Germinal center (tissue), 1 donor: Measurements from ENCODE around the gene TMC2.
"Not testable (repeated sequence)": the region's sequence is repeated elsewhere in the genome, so short reads cannot be mapped to it uniquely, and the experiment has no call there.

Experiments used
- DNase-seq: peaks from one replicate; pipeline ENCODE4 v3.0.0; 2012; ENCODE audit warnings: mixed read lengths, low spot score

Gene TMC2

DNA sequence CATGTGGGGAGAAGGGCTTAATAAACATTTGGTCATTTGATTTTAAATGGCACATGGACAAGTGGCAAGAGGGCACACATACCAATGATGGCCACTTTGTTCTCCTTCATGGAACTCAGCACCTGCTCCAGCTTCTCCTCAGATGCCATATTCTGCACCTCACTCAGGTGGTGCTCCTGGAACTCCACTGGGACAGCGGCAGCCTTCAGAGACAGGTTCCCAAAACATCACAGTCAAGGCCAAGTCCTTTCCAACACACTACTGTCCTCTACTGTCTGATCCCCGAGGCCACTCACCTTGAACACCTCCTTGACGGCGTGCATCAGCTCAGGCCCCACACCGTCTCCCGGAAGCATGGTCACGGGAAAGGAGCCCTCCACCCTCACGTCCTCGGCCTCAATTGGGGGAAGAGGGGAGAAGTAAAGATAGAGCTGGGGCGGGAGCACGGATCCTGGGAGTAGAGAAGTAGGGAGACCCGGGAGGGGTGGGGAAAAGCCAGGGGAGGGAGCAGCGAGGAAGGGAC, 127.1 kb downstream of the TMC2 start:
- no peak for DNase-seq

DNA sequence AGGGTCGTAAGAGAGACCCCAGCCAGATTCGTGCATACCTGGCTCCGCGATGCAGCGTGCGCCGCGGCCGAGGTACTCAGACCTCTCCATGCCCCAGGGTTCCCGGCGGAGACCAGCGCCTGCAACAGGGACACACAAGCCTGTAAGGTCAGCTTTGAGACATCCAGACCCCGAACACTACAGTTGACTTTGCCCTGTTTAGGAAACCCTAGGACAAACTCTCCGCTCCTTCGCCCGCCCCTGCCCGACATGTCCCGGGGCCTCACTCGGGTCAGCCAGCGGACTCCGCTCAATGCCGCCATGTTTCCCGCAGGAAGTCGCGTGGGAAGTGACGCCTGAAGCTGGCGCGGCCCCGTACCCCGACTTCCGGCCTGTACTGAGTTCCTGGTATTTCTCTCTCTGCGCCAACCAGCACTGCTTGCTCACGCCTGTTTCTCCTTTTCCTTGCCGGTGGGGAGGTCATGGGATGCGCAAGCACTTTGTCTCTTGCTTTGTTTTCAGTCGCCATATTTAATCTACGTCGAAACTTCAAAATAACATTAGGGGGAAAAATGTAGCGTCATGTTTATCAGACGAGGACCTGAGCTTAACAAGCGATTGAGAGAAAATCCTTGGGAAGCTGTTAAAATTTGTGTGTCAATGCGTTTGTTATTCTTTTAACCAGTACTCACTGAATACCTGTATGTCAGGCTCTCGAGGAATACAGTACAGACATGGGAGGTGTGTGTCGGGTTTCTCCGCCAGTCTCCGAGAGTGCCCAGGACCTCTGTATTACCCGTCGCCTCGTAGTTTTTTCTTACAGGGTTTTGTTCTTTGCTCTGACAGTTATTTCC, 127.7 kb downstream of the TMC2 start, which contains the start of gene IDH3B:
Gene IDH3B, minus strand, starts transcription at position 330 of the 833 bp plus-strand sequence. Its CDS starts 28 bp downstream, at position 302.
- peak; percentile 88 for DNase-seq

DNA sequence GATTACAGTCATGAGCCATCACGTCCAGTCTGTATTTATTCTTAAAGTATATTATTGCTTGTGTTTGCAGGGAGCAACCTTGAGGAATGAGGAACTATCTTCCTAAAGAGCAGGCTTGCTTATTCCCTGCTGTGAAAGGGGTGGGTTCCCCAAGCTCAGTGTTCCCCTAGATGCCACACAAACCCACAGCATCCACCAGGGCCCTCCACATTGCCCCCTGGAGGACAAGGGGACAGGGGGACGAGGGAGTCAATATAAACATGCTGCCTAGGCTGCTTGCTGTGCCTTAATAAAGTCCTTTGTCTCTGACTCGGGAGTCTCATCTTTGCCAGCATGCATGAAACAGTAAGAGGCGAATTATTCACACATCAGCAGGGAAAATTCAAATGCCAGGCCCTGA, 135.6 kb downstream of the TMC2 start:
- no peak for DNase-seq

DNA sequence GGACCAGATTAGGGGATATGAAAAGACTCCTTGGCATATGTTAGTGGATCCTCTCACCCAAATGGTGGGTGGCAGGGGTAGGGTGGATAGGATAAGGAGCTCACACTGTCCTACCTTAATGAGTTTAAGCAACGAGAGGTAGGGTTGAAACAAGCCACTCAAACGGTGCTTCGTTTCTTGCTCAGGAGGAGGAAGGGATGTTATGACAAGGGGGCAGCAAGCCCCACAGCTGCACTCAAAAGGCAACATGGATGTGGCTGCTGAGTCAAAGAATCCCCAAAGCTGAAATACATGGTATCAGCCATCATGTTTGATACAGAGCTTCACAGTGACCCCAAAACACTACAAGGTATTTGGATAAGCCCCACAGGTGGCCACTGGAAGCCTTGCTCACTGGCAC, 136.1 kb downstream of the TMC2 start:
- no peak for DNase-seq

DNA sequence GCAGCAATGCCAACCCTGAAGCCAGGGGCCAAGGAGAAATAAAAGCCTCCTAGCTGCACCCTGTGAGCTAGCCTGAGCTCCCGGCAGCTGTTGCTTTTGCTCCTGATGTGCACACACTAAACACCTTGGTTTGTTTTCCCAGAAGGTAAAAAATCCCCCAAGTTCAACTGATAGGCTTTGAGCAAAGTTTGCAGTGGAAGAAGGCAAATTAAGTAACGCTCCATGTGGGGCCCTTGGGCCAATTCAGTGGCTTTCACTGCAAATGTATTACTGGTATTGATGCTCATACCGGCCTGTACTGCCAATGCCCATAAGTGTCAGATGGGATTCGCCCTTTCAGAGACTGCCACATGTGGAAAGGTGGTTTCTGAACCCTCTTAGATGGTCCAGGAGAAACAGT, 137.1 kb downstream of the TMC2 start:
- DNase-seq, result no peak

DNA sequence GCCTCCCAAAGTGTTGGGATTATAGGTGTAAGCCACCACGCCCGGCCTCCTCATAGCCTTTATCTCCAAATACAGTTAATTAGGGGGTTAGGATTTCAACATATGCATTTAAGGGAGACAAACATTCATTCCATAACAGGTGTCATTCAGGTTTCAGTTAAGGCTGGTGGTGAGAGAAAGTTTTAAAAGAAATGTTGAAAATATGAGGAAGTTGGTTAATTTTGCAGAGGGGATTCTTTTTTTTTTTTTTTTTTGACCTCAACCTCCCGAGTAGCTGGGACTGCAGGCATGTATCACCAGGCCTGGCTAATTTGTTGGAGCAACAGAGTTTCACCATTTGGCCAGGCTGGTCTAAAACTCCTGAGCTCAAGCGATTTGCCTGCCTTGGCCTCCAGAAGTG, 143.7 kb downstream of the TMC2 start:
- DNase-seq, result no peak

DNA sequence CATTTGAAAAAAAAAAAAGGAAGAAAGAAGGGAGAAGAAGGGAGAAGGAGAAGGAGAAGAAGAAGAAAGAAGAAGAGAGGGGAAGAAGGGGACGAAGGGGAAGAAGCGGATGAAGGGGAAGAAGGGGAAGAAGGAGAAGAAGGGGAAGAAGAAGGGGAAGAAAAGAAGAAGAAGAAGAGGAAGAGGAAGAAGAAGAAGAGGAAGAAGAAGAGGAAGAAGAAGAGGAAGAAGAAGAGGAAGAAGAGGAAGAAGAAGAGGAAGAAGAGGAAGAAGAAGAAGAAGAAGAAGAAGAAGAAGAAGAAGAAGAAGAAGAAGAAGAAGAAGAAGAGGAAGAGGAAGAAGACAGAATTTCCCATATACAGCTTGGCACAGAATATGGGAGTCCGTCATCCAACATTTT, 145.7 kb downstream of the TMC2 start:
- DNase-seq, result not testable (repeated sequence)

DNA sequence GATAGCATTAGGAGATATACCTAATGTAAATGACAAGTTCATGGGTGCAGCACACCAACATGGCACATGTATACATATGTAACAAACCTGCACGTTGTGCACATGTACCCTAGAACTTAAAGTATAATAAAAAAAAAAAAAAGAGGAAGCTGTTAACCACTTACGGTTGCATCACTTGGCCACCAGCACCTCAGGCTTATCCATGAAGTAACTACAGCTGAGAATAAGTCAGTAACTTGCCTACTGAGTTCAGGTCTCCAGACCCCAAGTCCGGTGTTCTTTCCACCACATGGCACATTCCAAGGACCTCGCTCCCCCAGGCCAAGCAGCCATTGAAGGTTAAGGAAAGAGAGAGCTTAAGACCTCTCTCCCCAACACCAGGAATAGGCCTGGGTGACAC, 148.4 kb downstream of the TMC2 start:
- DNase-seq, result not testable (repeated sequence)

DNA sequence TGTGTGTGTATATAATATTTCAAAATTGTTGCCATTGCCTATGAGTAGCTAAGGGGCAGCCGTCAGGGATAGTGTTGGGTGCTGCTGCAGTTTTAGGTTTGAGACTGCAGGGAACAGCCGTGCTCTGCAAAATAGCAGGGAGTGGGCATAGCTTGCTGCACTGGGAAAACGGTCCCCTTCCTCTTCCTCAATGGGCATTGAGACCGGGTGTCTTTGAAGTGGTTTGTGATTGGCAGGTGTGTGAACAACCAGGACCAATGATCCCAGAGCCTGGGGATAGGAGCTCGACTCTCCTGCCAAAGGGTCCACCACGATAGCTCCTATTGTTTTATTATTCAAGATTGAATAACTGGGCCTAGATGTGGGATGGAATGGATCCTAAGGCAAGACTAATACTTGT, 151.1 kb downstream of the TMC2 start:
- DNase-seq, result no peak

DNA sequence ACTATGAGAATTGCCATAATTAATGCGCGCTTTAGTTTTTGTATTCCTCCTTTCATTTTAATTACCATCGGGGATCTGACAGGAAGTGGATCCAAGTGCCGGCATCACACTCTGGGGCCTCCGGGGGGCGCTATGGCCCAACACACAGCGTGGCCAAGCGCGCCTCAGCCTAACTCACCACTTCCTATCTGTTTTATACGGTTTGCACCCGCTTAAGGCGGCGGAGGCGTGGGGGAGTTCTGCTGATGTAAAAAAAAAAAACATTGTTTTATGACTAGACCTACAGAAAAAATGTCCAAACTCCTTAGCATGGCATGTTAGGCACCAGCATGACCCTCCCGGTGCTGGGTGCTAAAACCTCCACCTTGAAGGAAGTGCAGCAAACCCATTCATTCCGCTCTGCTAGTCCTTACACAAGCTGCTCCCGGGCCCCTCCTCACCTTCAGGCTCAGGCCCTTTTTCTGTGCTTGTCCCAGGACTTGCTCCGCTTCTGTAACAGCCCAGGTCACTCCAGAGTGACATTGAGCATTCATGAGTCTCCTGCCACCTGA, 151.7 kb downstream of the TMC2 start:
- DNase-seq, result peak; percentile 36

DNA sequence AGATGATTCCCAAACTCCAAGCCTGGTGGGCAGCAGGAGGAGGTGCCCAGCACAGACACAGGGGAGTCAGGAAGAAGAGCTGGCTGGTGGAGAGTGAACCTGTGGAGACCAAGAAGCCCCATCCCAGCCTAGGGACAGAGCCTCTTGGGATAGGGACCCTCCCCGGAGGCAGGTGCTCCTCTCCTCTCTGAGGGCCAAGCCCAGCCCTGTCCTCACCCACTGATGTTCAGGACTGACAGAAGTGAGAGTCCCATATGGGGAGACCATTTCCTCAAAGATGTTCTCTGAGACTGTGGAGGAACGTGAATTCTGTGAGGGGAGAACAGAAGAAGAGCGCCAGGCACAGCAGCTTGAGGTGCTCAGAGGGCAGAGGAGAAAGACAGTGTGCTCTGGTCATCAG, 153.8 kb downstream of the TMC2 start:
- DNase-seq, result no peak

DNA sequence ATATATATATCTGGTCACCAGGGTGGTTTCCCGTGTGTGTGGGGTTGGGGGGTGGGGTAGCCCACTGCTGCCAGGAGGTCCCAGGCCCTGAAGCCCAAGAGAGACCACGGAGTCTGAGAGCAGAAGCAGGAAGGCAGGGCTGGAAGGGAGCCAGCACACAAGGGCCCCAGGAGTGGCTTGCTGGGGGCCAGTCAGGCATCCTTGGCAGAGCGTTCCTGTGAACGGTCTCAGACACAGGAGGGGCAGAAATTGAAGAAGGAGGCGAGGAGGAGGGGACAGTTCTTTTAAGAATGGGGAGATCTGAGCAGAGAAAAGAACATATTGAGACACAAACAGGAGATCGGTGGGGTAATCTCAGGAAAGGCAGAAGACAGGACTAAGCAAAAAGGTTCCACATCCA, 154.3 kb downstream of the TMC2 start:
- DNase-seq, result no peak

DNA sequence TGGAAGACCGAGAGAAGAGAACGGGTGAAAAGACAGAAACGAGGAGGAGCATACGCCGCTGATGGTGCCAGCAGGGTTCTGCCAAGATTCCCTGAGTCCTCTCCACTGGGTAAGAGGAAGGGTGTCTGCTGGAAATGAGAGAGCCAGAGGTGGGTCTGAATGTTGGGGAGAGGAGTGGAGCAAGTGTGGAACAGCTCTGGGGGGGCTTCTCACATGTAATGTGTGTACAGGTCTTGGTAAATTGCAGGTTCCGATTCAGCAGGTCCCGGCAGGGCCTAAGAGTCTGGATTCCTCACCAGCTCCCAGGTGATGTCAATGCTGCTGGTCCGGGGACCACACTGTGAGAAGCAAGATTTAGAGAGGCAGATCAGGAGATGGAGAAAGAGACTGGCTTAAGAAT, 154.8 kb downstream of the TMC2 start:
- no peak for DNase-seq
